ENCODE data around the gene MOGAT1.
"Not testable (repeated sequence)": the region's sequence is repeated elsewhere in the genome, so short reads cannot be mapped to it uniquely, and the experiment has no call there.

MOGAT1 gene

DNA sequence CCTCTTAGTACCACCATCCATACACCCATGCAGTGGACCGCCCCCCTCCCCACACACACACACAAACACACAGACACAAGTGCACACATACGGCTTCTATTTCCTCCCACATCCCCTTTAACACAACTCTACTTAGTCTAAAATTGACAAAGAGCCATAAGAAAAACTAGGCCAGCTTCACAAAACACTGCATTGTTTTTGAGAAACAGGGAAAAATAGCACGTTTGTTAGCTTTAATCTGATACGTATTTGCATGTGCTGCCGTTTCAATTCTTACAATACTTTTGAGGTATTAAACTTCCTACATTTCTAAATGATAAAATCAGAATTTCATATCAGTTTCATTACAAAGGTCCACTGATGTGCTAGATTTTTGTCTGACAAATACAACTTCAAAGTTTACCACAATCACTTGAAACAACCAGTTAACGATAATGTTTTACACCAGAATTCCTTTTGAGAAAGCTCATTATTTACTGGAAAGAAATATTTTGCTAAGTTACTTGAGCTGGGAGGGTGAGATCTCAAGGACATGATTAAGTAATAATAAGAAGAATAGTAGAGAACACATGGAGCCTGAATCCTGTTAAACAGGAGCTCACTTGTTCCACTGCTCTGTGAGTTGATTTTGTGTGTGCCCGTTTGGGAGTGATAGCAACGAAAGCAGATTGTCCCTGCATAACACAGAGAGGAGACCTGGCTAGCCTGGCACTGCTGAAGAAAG lies 74.5 kb downstream of the MOGAT1 start:
- DNase-seq, result no peak

GRCh38 chr2:222747526-222748160 lies 76.2 kb downstream of the MOGAT1 start:
- no peak for DNase-seq

- no peak for DNase-seq
These were observed 79.1 kb downstream of the MOGAT1 start for GRCh38 chr2:222750533-222750932.

- no peak for DNase-seq
These were observed 79.8 kb downstream of the MOGAT1 start for GRCh38 chr2:222751238-222751637.

DNA sequence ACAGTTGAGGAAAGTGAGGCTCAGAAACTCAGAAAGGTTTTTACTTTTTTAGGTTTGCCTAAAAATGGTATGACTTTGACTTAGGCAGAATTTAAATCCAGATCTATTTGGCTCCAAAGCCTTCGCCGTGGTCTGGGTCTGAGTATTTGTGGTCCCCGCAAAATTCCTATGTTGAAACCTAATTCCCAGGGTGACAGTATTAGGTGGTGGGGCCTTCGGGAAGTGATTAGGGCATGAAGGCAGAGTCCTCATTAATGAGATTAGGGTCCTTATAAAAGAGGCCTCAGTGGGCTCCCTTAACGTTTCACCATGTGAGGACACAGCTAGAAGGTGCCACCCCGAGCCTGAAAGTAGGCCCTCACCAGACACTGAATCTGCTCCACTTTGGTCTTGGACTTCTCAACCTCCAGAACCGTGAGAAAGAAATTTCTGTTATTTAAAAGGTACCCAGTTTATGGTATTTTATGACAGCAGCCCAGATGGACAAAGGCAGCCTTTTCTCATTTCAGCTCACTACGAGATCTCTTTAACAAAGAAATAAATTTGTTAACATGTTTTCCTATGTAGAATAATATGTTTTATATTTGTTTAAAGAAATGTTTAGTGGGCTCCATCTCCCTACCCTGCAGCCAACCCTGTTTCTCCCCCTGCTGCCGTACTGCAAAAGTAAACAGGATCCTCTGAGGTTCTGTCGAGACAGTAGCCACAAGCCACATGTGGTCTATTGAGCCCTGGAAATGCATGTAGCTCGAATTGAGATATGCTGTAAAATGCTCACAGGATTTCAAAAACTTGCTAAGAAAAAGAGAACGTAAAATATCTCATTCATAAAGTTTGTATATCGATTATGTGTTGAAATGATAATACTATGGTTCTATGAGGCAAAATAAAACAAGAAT lies 80.6 kb downstream of the MOGAT1 start:
- DNase-seq, result no peak

- DNase-seq, result no peak
These were observed 81.3 kb downstream of the MOGAT1 start for GRCh38 chr2:222752746-222753145.

DNA sequence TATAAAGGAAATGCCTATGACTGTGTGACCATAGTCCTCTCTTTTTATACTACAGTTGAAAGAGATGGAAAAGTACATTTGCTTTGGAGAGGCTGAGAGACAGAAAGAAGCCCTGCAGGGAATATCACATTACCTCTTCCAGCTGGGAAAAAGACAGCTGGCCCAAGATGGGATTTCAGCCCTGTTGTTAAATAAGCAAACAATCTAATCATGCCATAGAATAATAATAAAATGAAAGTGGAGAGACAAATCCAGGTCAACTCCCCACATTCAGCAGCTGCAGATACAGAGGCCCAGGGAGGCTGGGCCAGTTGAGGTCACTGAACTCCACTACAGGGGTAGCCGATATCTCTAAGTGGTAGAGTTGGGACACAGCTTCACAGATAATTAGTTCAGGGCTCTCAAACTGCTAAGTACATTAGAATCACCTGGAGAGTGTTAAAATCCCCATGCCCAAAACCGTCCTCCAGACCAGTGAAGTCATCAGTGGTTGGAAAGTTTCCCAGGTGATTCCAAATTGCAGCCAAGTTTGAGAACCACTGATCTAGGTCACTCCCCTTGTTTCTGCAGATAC lies 81.9 kb downstream of the MOGAT1 start:
- peak; percentile 73 for DNase-seq

- no peak for DNase-seq
These were observed 83.0 kb downstream of the MOGAT1 start for GRCh38 chr2:222754324-222754930.

DNA sequence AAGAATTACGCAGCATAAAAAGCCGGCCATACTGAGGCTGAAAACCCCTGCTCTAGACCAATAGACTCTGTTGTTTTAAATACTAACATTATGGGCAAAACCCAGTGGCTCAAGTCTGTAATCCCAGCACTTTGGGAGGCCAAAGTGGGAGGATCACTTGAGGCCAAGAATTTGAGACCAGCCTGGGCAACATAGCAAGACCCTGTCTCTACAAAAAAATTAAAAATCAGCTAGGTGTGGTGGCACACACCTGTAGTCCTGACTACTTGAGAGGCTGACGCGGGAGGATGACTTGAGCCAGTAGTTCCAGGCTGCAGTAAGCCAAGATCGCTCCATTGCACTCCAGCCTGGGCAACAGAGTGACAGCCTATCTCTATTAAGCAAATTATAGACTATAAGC lies 84.1 kb downstream of the MOGAT1 start:
- not testable (repeated sequence) for DNase-seq

GRCh38 chr2:222756362-222756831 lies 84.9 kb downstream of the MOGAT1 start:
- DNase-seq, result no peak

DNA sequence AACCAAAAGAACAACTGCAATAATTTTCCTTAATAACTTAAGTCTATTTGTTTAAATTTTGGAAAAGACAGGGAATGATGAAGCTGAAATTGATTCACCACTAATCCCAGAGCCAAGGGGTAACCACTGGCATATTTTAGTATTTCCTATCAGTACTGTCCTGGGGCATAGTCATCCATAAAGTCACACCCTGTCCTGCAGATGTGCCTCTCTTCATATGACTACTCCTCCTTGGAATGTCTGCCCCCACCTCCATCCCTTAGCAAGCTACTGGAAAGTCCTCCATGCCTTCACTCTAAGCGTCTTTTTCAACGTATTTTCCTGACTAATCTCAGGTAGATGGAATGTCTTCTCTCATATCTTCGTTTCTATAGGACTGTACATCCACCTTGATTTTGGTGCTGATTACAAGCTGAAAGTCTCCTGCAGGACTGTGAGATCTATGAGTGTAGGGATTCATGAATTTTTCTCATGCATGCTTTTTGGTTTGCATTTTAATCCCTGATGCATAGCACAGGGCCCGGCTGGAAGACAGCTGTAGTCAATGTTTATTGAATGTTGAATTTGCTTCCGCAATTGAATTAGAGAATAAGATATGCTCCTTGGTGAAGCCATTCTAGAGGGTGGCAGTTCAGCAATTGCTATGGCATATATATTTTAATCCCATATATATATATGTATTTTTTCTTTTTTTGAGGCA lies 85.6 kb downstream of the MOGAT1 start:
- no peak for DNase-seq

Measured in right forelimb (tissue), 1 donor.